HUES64 (cell line): Measurements from ENCODE around the gene TNFSF8.

Experiments
- H3K27ac ChIP-seq: 2 replicates; pipeline ENCODE4 v1.7.0; 2013; ENCODE audit warnings: low read depth, low read length, inconsistent platforms
- H3K27me3 ChIP-seq: 2 replicates; pipeline ENCODE4 v1.6.1; 2013; ENCODE audit warnings: mild to moderate bottlenecking, low read length; ENCODE audit not compliant: insufficient read depth
- H3K36me3 ChIP-seq: 2 replicates; pipeline ENCODE4 v1.6.1; 2013; ENCODE audit warnings: mild to moderate bottlenecking, low read length; ENCODE audit not compliant: insufficient read depth
- H3K4me1 ChIP-seq: 2 replicates; pipeline ENCODE4 v1.6.1; 2013; ENCODE audit warnings: mild to moderate bottlenecking, low read length, moderate library complexity; ENCODE audit not compliant: insufficient read depth
- H3K4me3 ChIP-seq: 2 replicates; pipeline ENCODE4 v1.5.1; 2013; ENCODE audit warnings: mild to moderate bottlenecking, low read length, moderate library complexity
- H3K9ac ChIP-seq: 2 replicates; pipeline ENCODE4 v1.6.1; 2013; ENCODE audit warnings: mild to moderate bottlenecking, low read depth, low read length
- H3K9me3 ChIP-seq: 2 replicates; pipeline ENCODE4 v1.6.1; 2013; ENCODE audit warnings: low read depth, low read length; ENCODE audit not compliant: insufficient read depth
- WGBS: fragments of 150-250, 120-280 bp; methylation state at CpG from one replicate; pipeline ENCODE4 v1.1.7; 2013; ENCODE audit warnings: missing lambda C conversion rate; 5-methylcytosine and 5-hydroxymethylcytosine counted together

The TNFSF8 gene

DNA sequence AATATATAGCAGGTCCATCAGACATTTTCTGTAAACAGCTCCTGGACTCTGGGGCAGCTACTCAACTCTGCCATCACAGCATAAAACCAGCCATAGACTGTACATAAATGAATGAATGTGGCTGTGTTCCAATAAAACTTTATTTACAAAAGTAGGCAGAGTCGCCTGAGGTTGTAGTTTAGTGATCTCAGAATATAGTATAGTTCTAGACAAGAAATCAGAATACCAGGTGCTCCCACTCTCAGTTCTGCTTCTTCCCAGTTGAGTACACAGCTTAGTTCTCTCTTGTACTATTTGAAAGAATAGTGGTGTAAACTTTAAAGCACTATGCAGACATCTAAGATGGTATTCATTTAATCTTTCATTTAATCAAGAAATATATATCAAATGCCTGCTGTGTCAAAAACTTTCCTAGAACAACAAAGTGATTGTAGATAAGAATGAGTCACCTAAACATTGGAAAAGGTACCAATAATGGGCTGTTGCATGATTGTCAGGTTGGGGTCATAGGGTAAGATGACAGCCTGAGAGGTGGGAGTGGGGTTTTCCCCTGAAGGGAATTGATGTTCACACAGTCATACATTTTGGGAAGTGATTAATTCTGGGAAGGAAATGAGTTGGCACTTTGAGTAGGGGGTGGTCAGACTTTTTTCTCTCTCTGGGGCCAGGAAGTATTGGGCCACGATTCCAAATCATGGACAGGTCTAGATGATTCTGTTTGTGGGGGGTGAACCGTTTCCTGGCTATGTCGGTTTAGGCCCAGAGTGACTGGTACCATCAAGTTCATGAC, 37.0 kb downstream of the TNFSF8 start:
- no peak overlapping the region for H3K27ac ChIP-seq
- peaks cover 20% of the 10 kb centered on the region for H3K4me1 ChIP-seq
- no peak overlapping the region for H3K4me3 ChIP-seq
- WGBS: 85% methylated on average over 4 of the region's 4 CpGs
- H3K27me3 ChIP-seq: no peaks in the 10 kb centered on the region
- no peak overlapping the region for H3K9ac ChIP-seq
- no peaks in the 10 kb centered on the region for H3K9me3 ChIP-seq
- H3K36me3 ChIP-seq: no peaks in the 10 kb centered on the region

GRCh38 chr9:114889802-114890224, 40.6 kb downstream of the TNFSF8 start:
- Histone ChIP-seq H3K27me3 (no peaks in the 10 kb centered on the region), H3K9me3 (peaks cover 4% of the 10 kb centered on the region; the same call in 1 of the 2 replicates), H3K27ac (no peak overlapping the region), H3K4me1 (peaks cover 19% of the 10 kb centered on the region), H3K9ac (no peak overlapping the region), H3K36me3 (no peaks in the 10 kb centered on the region), H3K4me3 (no peak overlapping the region)
- 92% methylated on average over 3 of the region's 3 CpGs for WGBS

DNA sequence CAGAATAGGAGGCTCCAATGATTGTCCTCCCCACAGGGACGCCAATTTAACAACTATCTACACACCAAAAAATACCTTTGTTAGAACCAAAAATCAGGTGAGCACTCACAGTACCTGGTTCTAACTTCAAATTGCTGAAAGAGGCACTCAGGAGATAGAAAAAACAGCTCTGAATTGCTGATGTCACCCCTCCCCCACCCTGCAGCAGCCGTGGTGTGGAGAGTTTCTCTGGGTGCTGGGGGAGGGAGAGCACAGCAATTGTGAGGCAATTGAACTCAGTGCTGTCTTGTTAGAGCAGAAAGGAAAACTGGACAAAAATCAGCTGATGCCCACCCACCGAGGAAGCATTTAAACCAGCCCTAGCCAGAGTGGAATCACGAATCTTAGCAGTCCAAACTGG, 41.8 kb downstream of the TNFSF8 start:
- no peak overlapping the region for H3K27ac ChIP-seq
- peaks cover 13% of the 10 kb centered on the region for H3K4me1 ChIP-seq
- H3K4me3 ChIP-seq: no peak overlapping the region
- H3K27me3 ChIP-seq: no peaks in the 10 kb centered on the region
- WGBS: 53% methylated on average over 4 of the region's 4 CpGs
- H3K36me3 ChIP-seq: no peaks in the 10 kb centered on the region
- 0 out of 2 replicates have a peak overlapping the region, but pooled peaks have one; percentile 32 for H3K9ac ChIP-seq
- H3K9me3 ChIP-seq: peaks cover 4% of the 10 kb centered on the region; the same call in 1 of the 2 replicates

DNA sequence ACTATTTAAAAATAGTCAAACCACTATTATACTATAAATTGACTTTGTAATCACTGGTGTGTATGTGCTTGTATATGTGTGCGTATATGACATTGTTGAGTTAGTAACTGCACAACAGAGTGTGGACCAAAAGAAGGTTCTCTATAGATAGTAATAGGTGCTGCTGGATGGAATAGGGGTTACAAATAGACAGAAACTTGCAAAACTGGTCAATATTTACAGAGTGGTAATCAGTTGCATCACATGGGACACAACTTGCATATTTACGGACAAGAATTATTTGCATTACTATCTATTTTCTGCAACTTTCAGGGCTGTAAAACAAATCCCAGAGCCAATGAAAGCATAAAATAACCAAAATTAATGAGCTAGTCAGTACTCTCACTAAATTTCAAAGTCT, 42.4 kb downstream of the TNFSF8 start:
- Histone ChIP-seq H3K4me1 (peaks cover 13% of the 10 kb centered on the region), H3K9ac (no peak overlapping the region), H3K27me3 (no peaks in the 10 kb centered on the region), H3K4me3 (no peak overlapping the region), H3K27ac (no peak overlapping the region), H3K9me3 (peaks cover 4% of the 10 kb centered on the region; the same call in 1 of the 2 replicates), H3K36me3 (no peaks in the 10 kb centered on the region)
- 94% methylated on average over 2 of the region's 2 CpGs for WGBS

DNA sequence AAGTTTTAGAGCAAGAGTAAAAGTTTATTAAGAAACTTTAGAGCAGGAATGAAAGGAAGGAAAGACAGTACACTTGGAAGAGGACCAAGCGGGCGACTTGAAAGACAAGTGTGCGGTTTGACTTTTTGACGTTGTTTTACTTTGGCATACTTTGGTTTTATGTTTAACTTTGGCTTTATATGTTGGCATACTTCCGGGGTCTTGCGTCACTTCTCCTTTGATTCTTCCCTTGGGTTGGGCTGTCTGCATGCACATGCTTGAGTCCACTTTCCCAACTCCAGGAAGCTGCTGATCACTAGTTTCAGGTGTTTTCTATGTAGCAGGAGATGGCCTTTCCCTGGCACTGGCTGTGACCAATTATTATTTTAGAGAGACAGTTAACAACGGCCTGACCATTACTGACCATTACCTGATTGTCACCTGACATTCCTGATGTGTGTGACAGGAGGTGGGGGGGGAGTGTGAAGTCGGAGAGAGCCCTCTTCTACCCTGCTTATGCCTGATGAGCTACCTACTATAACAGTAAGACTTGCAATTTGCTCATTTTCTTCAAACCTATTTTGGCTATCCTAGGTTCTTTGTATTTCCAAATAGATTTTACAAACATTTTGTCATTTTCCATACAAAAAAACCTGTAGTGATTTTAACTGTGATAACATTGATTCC, 45.5 kb downstream of the TNFSF8 start:
- 95% methylated on average over 7 of the region's 8 CpGs for WGBS
- Histone ChIP-seq H3K36me3 (no peaks in the 10 kb centered on the region), H3K9me3 (peaks cover 4% of the 10 kb centered on the region; the same call in 1 of the 2 replicates), H3K9ac (no peak overlapping the region), H3K4me3 (no peak overlapping the region), H3K27ac (no peak overlapping the region), H3K4me1 (peaks cover 13% of the 10 kb centered on the region), H3K27me3 (no peaks in the 10 kb centered on the region)

- Histone ChIP-seq H3K4me1 (peaks cover 7% of the 10 kb centered on the region), H3K9me3 (peaks cover 4% of the 10 kb centered on the region; the same call in 1 of the 2 replicates), H3K4me3 (no peak overlapping the region), H3K36me3 (no peaks in the 10 kb centered on the region), H3K9ac (no peak overlapping the region), H3K27ac (no peak overlapping the region), H3K27me3 (no peaks in the 10 kb centered on the region)
- WGBS: 100% methylated on average over 1 of the region's 1 CpG
Observed at GRCh38 chr9:114883709-114884108, 46.7 kb downstream of the TNFSF8 start.

DNA sequence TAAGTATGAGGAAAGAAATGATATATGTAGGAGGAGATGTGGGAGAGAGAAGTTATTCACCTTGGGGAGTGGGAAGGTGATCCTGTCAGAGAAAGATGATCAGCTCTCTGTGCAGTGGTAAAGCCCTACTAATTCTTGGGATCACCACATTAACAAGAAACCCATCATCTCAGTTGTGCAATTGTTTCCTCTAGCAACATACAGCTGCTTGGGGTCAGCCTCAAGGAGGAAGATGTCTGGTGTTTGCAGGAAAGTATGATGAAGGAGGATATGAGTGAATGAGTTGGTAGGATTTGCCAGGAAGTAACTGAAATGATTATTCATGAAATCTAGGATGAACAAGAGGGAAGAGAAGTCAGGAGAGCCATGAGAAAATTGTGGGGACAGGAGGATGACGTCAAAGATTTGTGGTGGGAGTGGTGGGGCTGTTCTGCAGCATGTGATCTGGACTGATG, 50.1 kb downstream of the TNFSF8 start:
- Histone ChIP-seq H3K4me1 (no peaks in the 10 kb centered on the region), H3K36me3 (no peaks in the 10 kb centered on the region), H3K27me3 (no peaks in the 10 kb centered on the region), H3K27ac (no peak overlapping the region), H3K9me3 (peaks cover 10% of the 10 kb centered on the region), H3K9ac (no peak overlapping the region), H3K4me3 (no peak overlapping the region)
- 90% methylated on average over 1 of the region's 1 CpG for WGBS

- peaks cover 10% of the 10 kb centered on the region for H3K9me3 ChIP-seq
- no peaks in the 10 kb centered on the region for H3K36me3 ChIP-seq
- 92% methylated on average over 4 of the region's 4 CpGs for WGBS
- H3K4me1 ChIP-seq: no peaks in the 10 kb centered on the region
- no peaks in the 10 kb centered on the region for H3K27me3 ChIP-seq
- H3K27ac ChIP-seq: no peak overlapping the region
- no peak overlapping the region for H3K4me3 ChIP-seq
- no peak overlapping the region for H3K9ac ChIP-seq
Observed at GRCh38 chr9:114878879-114879564, 51.4 kb downstream of the TNFSF8 start.

GRCh38 chr9:114869845-114870244, 60.5 kb downstream of the TNFSF8 start:
- no peaks in the 10 kb centered on the region for H3K36me3 ChIP-seq
- 50% methylated on average over 3 of the region's 3 CpGs for WGBS
- no peak overlapping the region for H3K9ac ChIP-seq
- H3K27ac ChIP-seq: no peak overlapping the region
- H3K4me1 ChIP-seq: peaks cover 6% of the 10 kb centered on the region
- H3K9me3 ChIP-seq: no peaks in the 10 kb centered on the region
- no peak overlapping the region for H3K4me3 ChIP-seq
- H3K27me3 ChIP-seq: no peaks in the 10 kb centered on the region

GRCh38 chr9:114869378-114869777, 61.0 kb downstream of the TNFSF8 start:
- Histone ChIP-seq H3K36me3 (no peaks in the 10 kb centered on the region), H3K9ac (no peak overlapping the region), H3K27me3 (no peaks in the 10 kb centered on the region), H3K4me1 (peaks cover 6% of the 10 kb centered on the region), H3K27ac (no peak overlapping the region), H3K9me3 (no peaks in the 10 kb centered on the region), H3K4me3 (no peak overlapping the region)
- WGBS: 90% methylated on average over 5 of the region's 5 CpGs

GRCh38 chr9:114867327-114867726, 63.1 kb downstream of the TNFSF8 start:
- Histone ChIP-seq H3K9ac (no peak overlapping the region), H3K27ac (no peak overlapping the region), H3K4me1 (peaks cover 6% of the 10 kb centered on the region), H3K4me3 (no peak overlapping the region), H3K36me3 (no peaks in the 10 kb centered on the region), H3K9me3 (no peaks in the 10 kb centered on the region), H3K27me3 (no peaks in the 10 kb centered on the region)
- WGBS: 97% methylated on average over 3 of the region's 5 CpGs
